ENCODE results near the gene WDFY4. TPM values are rescaled to one million over a fixed set of nuclear protein-coding genes. Genes with fewer than 3 reads are reported as not detected.
A peak's percentile ranks its signal among the peaks of the same experiment; 100 is the strongest.

WDFY4 gene
- total RNA-seq, 6 experiments from 2014 or later = not detected

DNA sequence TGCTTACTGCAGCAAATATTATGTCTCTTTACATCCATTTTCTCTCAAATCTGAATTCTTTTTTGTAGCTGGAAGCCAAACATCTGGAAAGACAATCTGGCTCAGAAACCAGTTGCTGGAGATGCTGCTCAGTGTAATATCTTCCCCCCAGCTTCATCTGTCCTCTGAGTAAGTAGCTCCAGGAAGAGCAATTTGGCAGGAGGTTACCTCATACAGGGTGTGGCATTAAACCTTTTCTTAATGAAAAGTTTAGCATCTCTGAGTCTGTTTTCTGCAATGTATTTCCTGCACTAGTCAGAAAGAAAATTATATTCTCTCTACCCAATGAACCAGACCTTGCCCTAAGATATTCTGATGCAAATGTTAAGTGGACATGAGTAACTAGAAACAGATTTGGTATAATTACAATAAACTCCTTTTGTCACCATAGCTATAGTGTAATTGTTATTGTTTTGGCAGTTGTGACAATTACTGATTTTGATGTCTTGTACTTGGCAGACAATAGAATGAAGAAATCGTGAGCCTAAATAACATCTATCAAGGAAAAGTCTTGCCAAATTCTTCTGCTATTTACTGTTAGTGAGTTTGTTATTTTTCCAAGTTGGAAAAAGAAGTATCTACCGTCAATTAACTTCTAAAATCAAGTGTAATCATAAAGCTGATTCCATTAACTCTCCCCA is 123.3 kb downstream of the WDFY4 start:
- Mint-ChIP-seq H3K36me3 (ENCODE audit: low read depth) (no peaks in the 10 kb centered on the region), H3K4me3 (no peak overlapping the region), H3K27ac (no peak overlapping the region), H3K9me3 (no peaks in the 10 kb centered on the region), H3K27me3 (ENCODE audit: insufficient read depth) (peaks cover 20% of the 10 kb centered on the region), H3K4me1 (ENCODE audit: low read depth) (peaks cover 19% of the 10 kb centered on the region)
- no peak for DNase-seq
- TF ChIP-seq, protein P1, sequence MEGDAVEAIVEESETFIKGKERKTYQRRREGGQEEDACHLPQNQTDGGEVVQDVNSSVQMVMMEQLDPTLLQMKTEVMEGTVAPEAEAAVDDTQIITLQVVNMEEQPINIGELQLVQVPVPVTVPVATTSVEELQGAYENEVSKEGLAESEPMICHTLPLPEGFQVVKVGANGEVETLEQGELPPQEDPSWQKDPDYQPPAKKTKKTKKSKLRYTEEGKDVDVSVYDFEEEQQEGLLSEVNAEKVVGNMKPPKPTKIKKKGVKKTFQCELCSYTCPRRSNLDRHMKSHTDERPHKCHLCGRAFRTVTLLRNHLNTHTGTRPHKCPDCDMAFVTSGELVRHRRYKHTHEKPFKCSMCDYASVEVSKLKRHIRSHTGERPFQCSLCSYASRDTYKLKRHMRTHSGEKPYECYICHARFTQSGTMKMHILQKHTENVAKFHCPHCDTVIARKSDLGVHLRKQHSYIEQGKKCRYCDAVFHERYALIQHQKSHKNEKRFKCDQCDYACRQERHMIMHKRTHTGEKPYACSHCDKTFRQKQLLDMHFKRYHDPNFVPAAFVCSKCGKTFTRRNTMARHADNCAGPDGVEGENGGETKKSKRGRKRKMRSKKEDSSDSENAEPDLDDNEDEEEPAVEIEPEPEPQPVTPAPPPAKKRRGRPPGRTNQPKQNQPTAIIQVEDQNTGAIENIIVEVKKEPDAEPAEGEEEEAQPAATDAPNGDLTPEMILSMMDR (IDR thresholded peaks at IDR 0.05) = no peak

DNA sequence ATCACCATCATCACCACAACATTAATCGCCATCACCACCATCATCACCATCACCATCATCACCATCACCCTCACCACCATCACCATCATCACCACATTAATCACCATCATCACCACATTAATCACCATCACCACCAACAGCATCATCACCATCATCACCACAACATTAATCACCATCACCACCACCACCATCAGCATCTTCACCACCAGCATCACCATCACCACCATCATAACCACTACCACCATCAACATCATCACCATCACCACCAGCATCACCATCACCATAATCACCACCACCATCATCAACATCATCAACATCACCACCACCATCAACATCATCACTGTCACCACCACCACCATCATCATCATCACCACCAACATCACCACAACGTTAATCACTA is 124.6 kb downstream of the WDFY4 start:
- no peak overlapping the region for H3K27ac Mint-ChIP-seq
- no peak for DNase-seq
- H3K4me1 Mint-ChIP-seq (ENCODE audit: low read depth) = peaks cover 19% of the 10 kb centered on the region
- TF ChIP-seq, protein P1 (IDR thresholded peaks at IDR 0.05) = no peak
- H3K36me3 Mint-ChIP-seq (ENCODE audit: low read depth) = no peaks in the 10 kb centered on the region
- H3K9me3 Mint-ChIP-seq = no peaks in the 10 kb centered on the region
- no peak overlapping the region for H3K4me3 Mint-ChIP-seq
- peaks cover 18% of the 10 kb centered on the region for H3K27me3 Mint-ChIP-seq (ENCODE audit: insufficient read depth)

DNA sequence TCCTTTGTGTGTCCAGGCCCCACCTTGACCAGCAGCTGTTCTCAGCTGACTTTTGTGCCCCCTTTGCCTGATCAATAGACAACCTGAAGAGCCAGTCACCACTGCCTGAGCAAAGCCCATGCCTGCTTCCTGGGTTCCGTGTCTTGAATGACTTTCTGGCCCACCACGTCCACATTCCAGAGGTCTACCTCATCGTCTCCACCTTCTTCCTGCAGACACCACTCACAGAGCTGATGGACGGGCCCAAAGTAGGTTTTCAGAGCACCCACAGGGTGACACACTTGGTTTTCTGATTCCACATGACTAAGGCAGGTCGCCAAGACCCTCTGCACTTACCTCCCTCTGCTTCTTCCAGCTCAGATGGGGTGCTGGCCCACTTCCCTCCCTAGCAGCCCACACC is 126.8 kb downstream of the WDFY4 start:
- peak overlapping the region; percentile 79 for H3K27ac Mint-ChIP-seq
- DNase-seq = peak; percentile 12
- H3K4me1 Mint-ChIP-seq (ENCODE audit: low read depth) = peaks cover 25% of the 10 kb centered on the region
- no peaks in the 10 kb centered on the region for H3K9me3 Mint-ChIP-seq
- TF ChIP-seq, protein P1 (IDR thresholded peaks at IDR 0.05) = no peak
- no peaks in the 10 kb centered on the region for H3K36me3 Mint-ChIP-seq (ENCODE audit: low read depth)
- no peak overlapping the region; the same call in 1 of the 2 replicates for H3K4me3 Mint-ChIP-seq
- peaks cover 11% of the 10 kb centered on the region for H3K27me3 Mint-ChIP-seq (ENCODE audit: insufficient read depth)

DNA sequence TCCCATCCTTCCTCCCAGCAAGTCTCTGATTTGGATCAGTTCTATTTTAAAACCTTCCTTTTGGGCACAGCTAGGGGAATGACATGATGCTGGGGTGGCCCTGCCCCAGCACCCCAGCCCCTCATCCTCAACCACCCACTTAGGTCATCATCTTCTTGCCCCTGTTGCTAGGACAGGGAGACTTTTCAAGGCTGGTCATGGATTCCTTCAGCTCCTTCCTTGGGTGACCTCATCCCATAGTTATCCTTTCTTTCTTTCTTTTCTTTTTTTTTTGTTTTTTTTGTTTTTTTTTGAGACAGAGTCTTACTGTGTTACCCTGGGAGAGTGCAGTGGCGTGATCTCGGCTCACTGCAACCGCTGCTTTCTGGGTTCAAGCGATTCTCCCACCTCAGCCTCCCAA is 127.2 kb downstream of the WDFY4 start:
- DNase-seq = peak; percentile 6
- Mint-ChIP-seq H3K9me3 (no peaks in the 10 kb centered on the region), H3K36me3 (ENCODE audit: low read depth) (no peaks in the 10 kb centered on the region), H3K4me3 (no peak overlapping the region; the same call in 1 of the 2 replicates), H3K4me1 (ENCODE audit: low read depth) (peaks cover 25% of the 10 kb centered on the region), H3K27ac (peak overlapping the region; percentile 79), H3K27me3 (ENCODE audit: insufficient read depth) (peaks cover 11% of the 10 kb centered on the region)
- TF ChIP-seq, protein P1 (IDR thresholded peaks at IDR 0.05) = no peak

DNA sequence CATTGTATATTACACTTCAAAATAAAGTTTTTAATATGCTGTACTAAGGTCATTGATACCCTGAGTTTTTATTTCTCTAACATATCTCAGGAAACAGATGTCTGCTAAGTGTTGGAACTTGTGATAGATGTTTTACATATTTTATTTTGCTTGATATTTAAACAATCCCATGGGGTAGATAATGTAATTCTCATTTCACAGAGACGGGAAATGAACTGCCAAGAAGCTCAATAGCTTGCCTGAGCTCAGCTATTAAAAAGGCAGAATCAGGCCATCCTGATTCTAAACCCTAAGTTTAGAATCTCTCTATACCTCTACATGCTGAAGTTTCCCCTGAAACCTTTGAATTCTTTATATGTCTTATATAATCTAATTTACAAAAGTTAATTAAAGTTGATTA is 128.6 kb downstream of the WDFY4 start:
- Mint-ChIP-seq H3K27me3 (ENCODE audit: insufficient read depth) (peaks cover 11% of the 10 kb centered on the region), H3K4me3 (no peak overlapping the region), H3K27ac (no peak overlapping the region), H3K36me3 (ENCODE audit: low read depth) (no peaks in the 10 kb centered on the region), H3K4me1 (ENCODE audit: low read depth) (peaks cover 25% of the 10 kb centered on the region), H3K9me3 (no peaks in the 10 kb centered on the region)
- no peak for DNase-seq
- TF ChIP-seq, protein P1 (IDR thresholded peaks at IDR 0.05) = no peak
